K562 (cell line): Measurements from ENCODE around the gene EFCAB10. TPM values are rescaled to one million over a fixed set of nuclear protein-coding genes. Genes with fewer than 3 reads are reported as not detected.

ENCODE experiments used
- EP400 ChIP-seq: fragments of 450-650 bp; IDR thresholded peaks from 2 replicates; pipeline ENCODE4 v1.6.1; 2017; ENCODE audit warnings: antibody characterized with exemption, mild to moderate bottlenecking, moderate library complexity
- ILK ChIP-seq: fragments of 450-650 bp; IDR thresholded peaks from 2 replicates; pipeline ENCODE4 v1.6.1; 2016; ENCODE audit warnings: missing genetic modification characterization, low read depth, mild to moderate bottlenecking, missing compliant biosample characterization, moderate library complexity, borderline replicate concordance
- MYNN ChIP-seq, 2 experiments: sonication (generic); formaldehyde crosslinking in 1 of 2; IDR thresholded peaks; 2 replicates each; pipeline versions ENCODE4 v1.5.0 to v1.6.1; 2016 to 2020; ENCODE audit warnings: antibody characterized with exemption in 1 of 2, missing genetic modification reagents in 1 of 2
- TCF3 ChIP-seq: sonication (generic); formaldehyde crosslinking; IDR thresholded peaks from 2 replicates; pipeline ENCODE4 v1.4.0; 2020; ENCODE audit warnings: mild to moderate bottlenecking, missing genetic modification reagents
- TEAD4 ChIP-seq, 2 experiments: sonication (generic) in 1 of 2; formaldehyde crosslinking in 1 of 2; IDR thresholded peaks; 2 replicates each; pipeline versions ENCODE4 v1.6.1 to v1.8.0; 2012 to 2022; ENCODE audit warnings: borderline replicate concordance in 1 of 2, inconsistent platforms in 1 of 2, low read length in 1 of 2, mild to moderate bottlenecking in 1 of 2, missing genetic modification reagents in 1 of 2
- ZBTB11 ChIP-seq, 3 experiments: fragments of 200-800 bp in 1 of 3; fragments of 250-450 bp in 1 of 3; fragments of 450-650 bp in 1 of 3; sonication (Bioruptor Pico) in 1 of 3; sonication (Bioruptor generic) in 1 of 3; formaldehyde crosslinking in 1 of 3; IDR thresholded peaks; 2 replicates each; pipeline versions ENCODE4 v1.6.1 to v1.8.0; 2016 to 2022; ENCODE audit warnings: mild to moderate bottlenecking in 2 of 3, missing genetic modification characterization in 2 of 3, missing compliant biosample characterization in 1 of 3, moderate library complexity in 1 of 3
- ZFPM2 ChIP-seq: fragments of 250-450 bp; sonication (Bioruptor Pico); IDR thresholded peaks from 2 replicates; pipeline ENCODE4 v1.5.1; 2022; ENCODE audit warnings: mild to moderate bottlenecking
- ZFX ChIP-seq: sonication (generic); formaldehyde crosslinking; IDR thresholded peaks from 2 replicates; pipeline ENCODE4 v1.8.0; 2022; ENCODE audit warnings: mild to moderate bottlenecking, missing genetic modification reagents, moderate library complexity
- ZHX1 ChIP-seq: fragments of 150-350 bp; conservative IDR thresholded peaks from 2 replicates; pipeline ENCODE4 v1.6.1; 2014; ENCODE audit warnings: low read length
- ZNF232 ChIP-seq: sonication (generic); formaldehyde crosslinking; IDR thresholded peaks from 2 replicates; pipeline ENCODE4 v1.8.0; 2022; ENCODE audit warnings: mild to moderate bottlenecking, missing genetic modification reagents
- ZNF592 ChIP-seq: fragments of 450-650 bp; IDR thresholded peaks from 2 replicates; pipeline ENCODE4 v1.6.1; 2017; ENCODE audit warnings: antibody characterized with exemption, mild to moderate bottlenecking
- ZNF766 ChIP-seq: fragments of 200-800 bp; sonication (Bioruptor generic); conservative IDR thresholded peaks from 2 replicates; pipeline ENCODE4 v1.6.1; 2016; ENCODE audit warnings: missing genetic modification characterization, missing compliant biosample characterization
- polyA plus RNA-seq, 8 experiments: library from polyadenylated mRNA; depleted of rRNA in 4 of 8; stranded (reverse) in 5 of 8; unstranded in 3 of 8; fragments of >200 nt; fragmentation: Nextera tagmentation in 2 of 8; fragmentation: Illumina TruSeq in 1 of 8; extraction: Ambion mirVana in 2 of 8; extraction: Trizol in 1 of 8; gene quantifications; 2 replicates each; pipeline versions ENCODE4 v1.2.1 to v1.2.3, GENCODE V29; 2011 to 2014; ENCODE audit warnings: inconsistent platforms in 1 of 8, missing spikeins in 1 of 8
- total RNA-seq, 7 experiments: library from RNA; depleted of rRNA in 6 of 7; stranded (reverse); fragments of >200 nt in 6 of 7; fragmentation: Illumina TruSeq in 2 of 7; extraction: Trizol in 2 of 7; gene quantifications; 2 replicates each; pipeline versions ENCODE4 v1.2.1 to v1.2.3, GENCODE V29; 2011 to 2021; ENCODE audit warnings: low replicate concordance in 1 of 7
- TF ChIP-seq, protein P1 (sequence below), 3 experiments: IDR thresholded peaks in 2 of 3; conservative IDR thresholded peaks in 1 of 3; 2 replicates each; pipeline ENCODE4 v1.5.1; 2011 to 2012; ENCODE audit warnings: low read length in 3 of 3, mild to moderate bottlenecking in 3 of 3, control low read depth in 2 of 3, improper control_type of control experiment in 1 of 3, inconsistent platforms in 1 of 3, low read depth in 1 of 3, mixed read lengths in 1 of 3, moderate library complexity in 1 of 3; ENCODE audit not compliant: insufficient read depth in 2 of 3

The EFCAB10 gene
- total and polyA plus RNA-seq, 9 of the 15 experiments (the other 6 are each of a cell fraction or from before 2014, with no cell fraction given) = 5.0 to 21.4 (median 16.8) TPM

GRCh38 chr7:105585850-105586500, 4.7 kb upstream of the EFCAB10 start (continued):
- TF ChIP-seq ZBTB11 (CRISPR knock-in tag; IDR thresholded peaks at IDR 0.05) (peak in 1 of 3 experiments; percentile 85; a peak in 2 of 6 replicates), ZNF232 (no peak), TEAD4 (IDR thresholded peaks at IDR 0.05; ENCODE audit: low read length) (peak; percentile 14; the same call in 1 of the 2 replicates), TEAD4 (CRISPR knock-in tag; IDR thresholded peaks at IDR 0.05; ENCODE audit: borderline replicate concordance) (no peak), ILK (tag) (no peak), ZHX1 (no peak), ZFPM2 (no peak), ZNF766 (CRISPR knock-in tag) (no peak), TCF3 (CRISPR knock-in tag) (peak; percentile 76), ZNF592 (peak; percentile 50; the same call in 1 of the 2 replicates), EP400 (peak; percentile 49), ZFX (CRISPR knock-in tag) (peak; percentile 26; the same call in 1 of the 2 replicates), MYNN (IDR thresholded peaks at IDR 0.05) (no peak), MYNN (CRISPR knock-in tag; IDR thresholded peaks at IDR 0.05) (no peak)
- TF ChIP-seq, protein P1, sequence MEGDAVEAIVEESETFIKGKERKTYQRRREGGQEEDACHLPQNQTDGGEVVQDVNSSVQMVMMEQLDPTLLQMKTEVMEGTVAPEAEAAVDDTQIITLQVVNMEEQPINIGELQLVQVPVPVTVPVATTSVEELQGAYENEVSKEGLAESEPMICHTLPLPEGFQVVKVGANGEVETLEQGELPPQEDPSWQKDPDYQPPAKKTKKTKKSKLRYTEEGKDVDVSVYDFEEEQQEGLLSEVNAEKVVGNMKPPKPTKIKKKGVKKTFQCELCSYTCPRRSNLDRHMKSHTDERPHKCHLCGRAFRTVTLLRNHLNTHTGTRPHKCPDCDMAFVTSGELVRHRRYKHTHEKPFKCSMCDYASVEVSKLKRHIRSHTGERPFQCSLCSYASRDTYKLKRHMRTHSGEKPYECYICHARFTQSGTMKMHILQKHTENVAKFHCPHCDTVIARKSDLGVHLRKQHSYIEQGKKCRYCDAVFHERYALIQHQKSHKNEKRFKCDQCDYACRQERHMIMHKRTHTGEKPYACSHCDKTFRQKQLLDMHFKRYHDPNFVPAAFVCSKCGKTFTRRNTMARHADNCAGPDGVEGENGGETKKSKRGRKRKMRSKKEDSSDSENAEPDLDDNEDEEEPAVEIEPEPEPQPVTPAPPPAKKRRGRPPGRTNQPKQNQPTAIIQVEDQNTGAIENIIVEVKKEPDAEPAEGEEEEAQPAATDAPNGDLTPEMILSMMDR (IDR thresholded peaks at IDR 0.05 in 2 of 3, conservative IDR thresholded peaks at IDR 0.05 in 1 of 3; ENCODE audit: insufficient read depth in 2 of 3, low read depth in 1 of 3, low read length in 3 of 3) = peak in 2 of 3 experiments; percentile 12 to 39; a peak in 2 of 6 replicates
